NOMO-1 treated with dmso at 0.1 percent for 144 hours (cell line): ENCODE measurements around the gene OBSL1.

ENCODE experiments used
- DNase-seq: peaks from one replicate; lab custom pipeline; 2025; ENCODE audit not compliant: unreplicated experiment; lab: John Stamatoyannopoulos, UW

OBSL1 gene

GRCh38 chr2:219552382-219553167, 18.8 kb downstream of the OBSL1 start:
- peak; percentile 21 for DNase-seq

GRCh38 chr2:219551441-219552381, 19.6 kb downstream of the OBSL1 start:
- no peak for DNase-seq

- no peak for DNase-seq
These were observed 21.7 kb downstream of the OBSL1 start for GRCh38 chr2:219549619-219550018.

- DNase-seq, result no peak
These were observed 22.3 kb downstream of the OBSL1 start for GRCh38 chr2:219548990-219549389.

DNA sequence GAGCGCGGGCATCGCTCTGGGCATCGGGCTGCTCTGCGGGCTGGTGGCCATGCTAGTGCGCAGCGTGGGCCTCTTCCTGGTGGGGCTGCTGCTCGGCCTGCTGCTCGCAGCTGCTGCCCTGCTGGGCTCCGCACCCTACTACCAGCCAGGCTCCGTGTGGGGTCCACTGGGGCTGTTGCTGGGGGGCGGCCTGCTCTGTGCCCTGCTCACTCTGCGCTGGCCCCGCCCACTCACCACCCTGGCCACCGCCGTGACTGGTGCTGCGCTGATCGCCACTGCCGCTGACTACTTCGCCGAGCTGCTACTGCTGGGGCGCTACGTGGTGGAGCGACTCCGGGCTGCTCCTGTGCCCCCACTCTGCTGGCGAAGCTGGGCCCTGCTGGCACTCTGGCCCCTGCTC, 23.7 kb downstream of the OBSL1 start:
- no peak for DNase-seq

GRCh38 chr2:219545943-219546352, 25.4 kb downstream of the OBSL1 start:
- DNase-seq, result no peak

DNA sequence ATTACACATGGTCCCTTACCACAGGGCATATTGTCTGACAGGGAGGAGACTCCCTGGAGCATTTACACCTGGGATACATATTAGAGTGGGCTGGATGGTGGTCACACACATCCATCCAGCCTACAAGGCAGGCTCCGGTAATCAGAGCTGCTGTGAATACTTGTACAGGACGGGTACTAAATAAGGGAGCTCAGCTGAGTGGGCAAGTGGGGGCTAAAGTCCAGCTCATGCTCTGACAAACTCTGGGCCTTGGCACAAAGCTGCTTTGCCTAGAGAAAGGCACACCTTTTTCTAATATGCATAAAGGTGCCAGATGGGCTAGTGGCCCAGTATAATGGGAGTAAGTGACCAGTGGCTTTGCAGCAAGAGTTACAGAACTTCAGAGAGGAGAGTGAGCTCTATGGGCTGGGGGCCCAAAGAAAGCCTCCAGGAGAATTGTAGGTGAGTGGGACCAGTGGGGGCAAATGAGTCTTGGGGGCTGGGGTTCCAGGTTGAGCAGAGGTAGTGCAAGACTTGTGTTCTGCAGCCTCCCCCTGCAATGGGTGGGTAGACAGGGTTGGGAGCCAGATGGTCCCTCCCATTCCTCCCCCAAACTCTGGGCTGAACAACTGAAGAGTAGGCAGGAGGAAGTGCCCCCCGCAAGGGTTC, 25.9 kb downstream of the OBSL1 start:
- no peak for DNase-seq

- DNase-seq, result no peak
These were observed 26.8 kb downstream of the OBSL1 start for GRCh38 chr2:219544567-219544966.

DNA sequence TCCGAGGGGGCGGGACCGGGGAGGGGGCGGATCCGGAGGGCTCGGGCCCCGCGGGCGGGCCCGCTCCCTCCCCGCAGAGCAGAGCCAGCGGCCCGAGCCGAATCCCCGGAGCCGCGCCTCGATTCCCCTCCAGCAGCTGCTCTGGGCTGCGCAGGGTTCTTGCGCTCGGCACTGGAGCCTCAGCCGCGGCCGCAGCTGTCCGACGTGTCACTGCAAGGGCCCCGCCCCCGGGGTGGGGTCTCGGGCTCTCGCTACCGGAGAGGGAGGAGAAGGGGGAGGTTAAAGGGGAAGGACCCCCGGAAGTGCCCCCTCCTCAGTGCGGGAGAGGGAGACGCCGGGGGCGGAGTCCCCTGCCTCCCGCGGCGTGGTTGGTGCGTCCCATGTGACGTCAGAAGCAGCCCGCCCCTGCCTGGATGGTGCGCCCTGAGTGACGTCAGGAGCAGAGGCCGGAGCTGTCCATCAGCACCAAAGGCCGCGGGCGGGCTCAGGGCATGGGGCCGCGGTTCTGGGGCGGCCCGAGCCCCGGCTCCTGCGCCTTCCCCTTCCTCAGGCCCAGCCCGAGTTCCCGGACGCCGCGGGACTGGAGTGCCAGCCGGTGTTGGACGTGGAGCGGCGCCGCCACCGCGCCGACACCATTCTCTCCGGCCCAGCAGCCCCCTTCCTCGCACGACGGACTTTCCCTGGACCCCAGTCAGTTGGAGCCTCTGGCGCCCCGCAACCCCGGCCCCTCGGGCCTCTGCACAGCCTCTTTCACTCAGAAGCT, 27.6 kb downstream of the OBSL1 start, which contains the start of the genes CHPF and TMEM198:
CHPF (minus strand) TSS at position 214 of the 763 bp plus-strand sequence. CDS start 271 bp downstream, outside the sequence.
TMEM198 (plus strand) TSS at position 433 of the 763 bp plus-strand sequence. CDS start 700 bp downstream, outside the sequence.
- peak; percentile 94 for DNase-seq

- no peak for DNase-seq
These were observed 28.3 kb downstream of the OBSL1 start for GRCh38 chr2:219542931-219543595.

DNA sequence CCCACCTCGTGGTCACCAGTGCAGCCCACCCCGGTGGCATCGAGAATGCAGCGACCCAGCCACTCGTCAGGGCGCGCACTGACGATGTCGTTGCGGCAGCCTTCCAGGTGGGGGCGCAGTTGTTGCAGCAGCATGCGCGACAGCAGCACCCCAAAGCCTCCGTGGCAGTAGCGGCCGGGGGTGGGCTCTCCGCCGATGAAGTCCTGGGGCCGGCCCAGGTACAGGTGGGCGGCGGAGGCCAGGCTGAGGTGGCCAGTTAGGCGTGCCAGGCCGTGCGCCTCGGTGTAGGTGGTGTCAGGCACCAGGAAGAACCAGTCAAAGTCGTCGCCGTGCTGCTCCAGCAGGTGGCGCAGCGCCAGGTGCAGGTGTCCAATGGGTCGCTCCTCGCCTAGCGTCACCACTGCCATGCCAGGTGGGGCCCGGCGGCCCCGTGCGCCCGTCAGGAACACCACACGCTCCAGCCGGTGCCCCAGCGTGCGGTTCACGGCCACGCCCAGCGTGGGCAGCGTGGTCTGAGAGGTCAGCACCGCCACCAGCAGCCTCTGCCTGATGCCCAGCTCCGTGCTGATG, 29.6 kb downstream of the OBSL1 start:
- DNase-seq, result peak; percentile 61

GRCh38 chr2:219540784-219541504, 30.4 kb downstream of the OBSL1 start:
- DNase-seq, result no peak

- no peak for DNase-seq
These were observed 31.2 kb downstream of the OBSL1 start for GRCh38 chr2:219539926-219540678.

DNA sequence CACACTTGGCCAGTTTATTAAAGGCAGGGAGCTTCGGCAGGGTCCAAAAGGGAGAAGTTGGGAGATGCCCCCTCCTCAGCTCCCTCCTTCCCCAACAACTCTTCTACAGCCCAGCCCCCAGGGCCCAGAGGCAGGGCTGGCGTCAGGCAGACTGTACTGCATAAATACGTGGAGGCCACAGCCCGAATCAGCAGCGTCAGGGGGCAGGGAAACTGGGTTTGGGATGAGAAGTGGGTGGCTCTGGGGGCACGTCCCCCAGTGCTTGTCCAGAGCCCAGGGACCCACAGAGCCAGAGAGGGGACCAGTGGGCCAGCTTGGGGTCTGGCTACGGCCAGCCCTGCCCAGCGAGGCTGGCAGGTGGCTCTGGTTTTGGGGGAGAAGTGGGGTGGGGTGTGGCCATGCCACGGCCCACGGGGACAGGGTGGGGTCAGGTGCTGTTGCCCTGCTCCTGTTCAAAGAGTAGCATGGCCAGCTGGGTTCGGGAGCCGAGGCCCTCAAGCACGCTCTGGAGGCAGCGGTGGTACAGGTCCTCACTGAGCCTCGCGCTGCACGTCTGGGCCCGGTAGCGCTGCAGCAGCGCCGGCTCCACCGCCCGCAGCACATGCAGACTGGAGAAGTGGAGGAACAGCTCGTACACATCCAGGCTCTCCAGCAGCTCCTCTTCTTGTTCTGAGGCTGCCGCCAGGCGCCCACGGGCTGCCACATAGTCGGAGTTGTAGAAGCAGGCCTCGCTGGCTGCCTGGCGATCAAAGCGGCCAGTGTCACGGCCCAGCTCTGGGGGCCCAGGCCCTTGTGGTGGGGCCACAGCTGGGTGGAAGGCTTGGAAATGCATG, 32.2 kb downstream of the OBSL1 start:
- no peak for DNase-seq

DNA sequence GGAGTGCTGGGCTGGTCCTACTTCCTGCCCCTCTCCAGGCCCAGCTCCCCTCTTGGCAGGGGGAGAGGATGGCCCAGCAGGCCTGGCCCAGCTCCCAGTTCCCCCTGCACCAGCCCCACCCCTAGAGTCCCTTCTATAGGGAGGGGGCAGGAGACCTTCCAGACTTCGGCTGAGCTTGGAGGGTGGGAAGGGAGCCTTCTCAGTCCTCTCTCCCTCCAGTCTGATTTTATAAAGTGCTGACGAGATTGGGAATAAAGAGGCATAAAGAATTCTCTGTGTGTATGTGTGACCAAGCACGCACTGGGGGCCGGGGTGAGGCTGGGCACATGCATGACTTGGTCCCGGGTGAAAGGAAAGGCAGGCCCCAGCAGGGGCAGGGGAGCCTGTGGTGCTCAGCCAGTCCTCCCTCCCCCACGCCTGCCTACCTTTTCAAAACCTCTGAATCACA, 32.8 kb downstream of the OBSL1 start:
- DNase-seq, result no peak

DNA sequence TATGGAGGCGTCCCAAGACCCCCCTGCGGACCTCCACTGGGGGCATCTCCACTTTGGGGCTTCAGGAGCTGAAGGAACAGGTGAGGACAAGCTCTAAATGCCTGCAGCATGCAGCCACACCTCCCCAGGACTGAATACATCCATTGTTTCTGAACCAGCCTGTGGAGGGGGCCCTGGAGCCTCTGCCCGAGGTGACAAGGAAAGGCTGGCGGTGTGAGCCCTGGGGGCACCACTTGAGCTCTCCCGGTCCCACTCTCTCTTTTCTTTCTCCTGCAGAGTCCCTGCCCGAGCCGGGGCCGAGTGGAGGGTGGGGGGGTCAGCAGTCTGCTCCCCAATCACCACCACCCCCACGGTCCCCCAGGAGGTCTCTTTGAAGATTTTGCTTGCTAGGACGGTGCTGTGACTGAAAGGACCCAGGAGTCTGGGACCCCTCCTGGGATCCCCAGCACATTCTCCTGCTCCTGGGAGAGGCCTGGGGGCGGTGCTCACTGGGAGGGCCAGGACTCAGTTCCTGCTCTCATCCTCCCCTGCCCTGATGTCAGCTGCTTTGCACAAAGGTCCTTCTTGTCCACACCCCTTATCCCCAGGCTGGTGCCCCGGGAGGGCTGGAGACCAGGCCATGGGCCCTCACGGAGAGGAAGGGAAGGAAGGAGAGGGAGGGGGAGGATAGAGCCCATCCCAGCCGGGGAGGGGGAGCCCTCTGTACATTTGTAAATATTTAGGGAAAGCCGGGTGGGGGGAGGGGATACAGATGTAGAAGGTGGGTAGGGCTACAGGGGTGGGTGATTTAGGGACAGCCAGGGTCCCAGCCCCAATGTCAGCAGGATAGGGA, 33.5 kb downstream of the OBSL1 start:
- DNase-seq, result no peak
